Activated CD4-positive, alpha-beta memory T cell treated with anti-CD3 and anti-CD28 coated beads for 36 hours (primary cell): ENCODE results near the gene NXPH3. TPM values are rescaled to one million over a fixed set of nuclear protein-coding genes. Genes with fewer than 3 reads are reported as not detected.
A peak's percentile ranks its signal among the peaks of the same experiment; 100 is the strongest.

Experiments used
- CTCF ChIA-PET: fragments of 350-600 bp; sonication (Branson Sonifier 250); formaldehyde crosslinking; loops from one replicate; lab custom pipeline; 2021; ENCODE audit warnings: antibody characterized with exemption, inconsistent platforms; lab: Charles Lee
- POLR2A ChIA-PET: fragments of 350-600 bp; sonication (Branson Sonifier 250); formaldehyde crosslinking; loops from one replicate; lab custom pipeline; 2021; ENCODE audit warnings: antibody characterized with exemption; lab: Charles Lee
- DNase-seq: peaks from one replicate; pipeline ENCODE4 v3.0.0-alpha.2; 2020
- H3K27ac Mint-ChIP-seq: one replicate; pipeline ENCODE4 v1.8.0; 2021; ENCODE audit warnings: mixed read lengths
- H3K27me3 Mint-ChIP-seq: one replicate; pipeline ENCODE4 v1.8.0; 2021; ENCODE audit warnings: mixed read lengths
- H3K36me3 Mint-ChIP-seq: one replicate; pipeline ENCODE4 v1.8.0; 2021; ENCODE audit warnings: mixed read lengths
- H3K4me1 Mint-ChIP-seq: one replicate; pipeline ENCODE4 v1.8.0; 2021; ENCODE audit warnings: low read depth, mixed read lengths
- H3K4me3 Mint-ChIP-seq: one replicate; pipeline ENCODE4 v1.8.0; 2021; ENCODE audit warnings: mild to moderate bottlenecking, mixed read lengths
- H3K9me3 Mint-ChIP-seq: one replicate; pipeline ENCODE4 v1.8.0; 2021; ENCODE audit warnings: mixed read lengths
- intact Hi-C: fragments of 100-400 bp; cut with micrococcal nuclease; formaldehyde crosslinking; loops from one replicate; pipeline ENCODE4 v1.15.1; 2023
- total RNA-seq, 2 experiments: library from RNA; stranded (reverse); gene quantifications; one replicate each; pipeline ENCODE4 v1.2.3, GENCODE V29; 2021

Gene NXPH3
- total RNA-seq, 2 experiments from 2014 or later, result 0.10 TPM; not detected in 1

DNA sequence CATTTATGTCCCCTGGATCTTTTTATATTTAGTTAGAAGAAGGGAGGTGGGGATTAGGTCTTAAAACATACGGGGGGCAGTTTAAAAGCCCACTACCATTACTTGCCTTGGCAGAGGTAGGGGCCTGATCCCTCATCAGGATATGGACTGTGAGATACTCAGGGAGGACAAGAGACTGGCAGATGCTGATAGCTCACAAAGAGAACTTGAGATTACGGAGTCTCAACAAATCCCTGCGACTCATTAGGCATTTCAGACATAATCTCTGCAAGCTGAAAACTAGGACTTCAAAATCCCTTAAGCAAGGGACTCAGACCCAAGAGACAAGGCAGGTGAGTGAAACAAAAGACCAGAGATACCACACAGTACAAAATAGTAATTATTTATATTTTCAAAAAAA lies 23.2 kb downstream of the NXPH3 start:
- H3K9me3 Mint-ChIP-seq, result no peaks in the 10 kb centered on the region
- H3K4me1 Mint-ChIP-seq, result no peaks in the 10 kb centered on the region
- ChIA-PET CTCF (interaction anchor here (0.6 kb wide), 1 partner anchor 19 kb away, joined by 3 read pairs; no protein-coding TSS in a partner anchor), POLR2A (no interaction called here)
- intact Hi-C loops, result no loop called here
- no peak for DNase-seq
- H3K27ac Mint-ChIP-seq, result no peak overlapping the region
- no peak overlapping the region for H3K4me3 Mint-ChIP-seq
- peaks cover 41% of the 10 kb centered on the region for H3K36me3 Mint-ChIP-seq
- no peaks in the 10 kb centered on the region for H3K27me3 Mint-ChIP-seq

GRCh38 chr17:49600949-49601348 lies 25.3 kb downstream of the NXPH3 start:
- no peaks in the 10 kb centered on the region for H3K4me1 Mint-ChIP-seq
- no peak overlapping the region for H3K27ac Mint-ChIP-seq
- intact Hi-C loops, result no loop called here
- no peak for DNase-seq
- H3K36me3 Mint-ChIP-seq, result peaks cover 48% of the 10 kb centered on the region
- no peaks in the 10 kb centered on the region for H3K27me3 Mint-ChIP-seq
- no peaks in the 10 kb centered on the region for H3K9me3 Mint-ChIP-seq
- POLR2A ChIA-PET, result no interaction called here
- no peak overlapping the region for H3K4me3 Mint-ChIP-seq
- CTCF ChIA-PET, result no interaction called here

DNA sequence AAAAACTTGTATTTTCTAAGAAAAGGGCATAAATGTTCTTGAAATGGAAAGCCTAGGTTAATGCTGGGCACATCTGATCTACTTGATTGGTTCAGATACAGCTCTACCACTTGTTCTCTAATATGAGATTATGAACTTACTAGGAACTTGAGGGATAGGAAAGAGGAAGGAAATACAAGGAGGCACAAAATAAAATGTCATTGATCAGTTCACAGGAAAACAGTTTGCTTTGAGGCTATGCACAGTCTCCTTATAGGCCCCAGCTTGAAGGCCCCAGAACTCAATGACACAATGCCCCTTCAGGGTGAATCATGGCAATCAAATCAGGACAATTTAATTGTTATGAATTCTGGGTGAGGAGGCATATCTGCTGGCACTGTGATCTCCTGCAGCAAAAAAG lies 27.1 kb downstream of the NXPH3 start:
- intact Hi-C loops, result no loop called here
- Mint-ChIP-seq H3K4me1 (no peaks in the 10 kb centered on the region), H3K27me3 (no peaks in the 10 kb centered on the region), H3K9me3 (no peaks in the 10 kb centered on the region), H3K27ac (no peak overlapping the region), H3K4me3 (no peak overlapping the region), H3K36me3 (peaks cover 54% of the 10 kb centered on the region)
- POLR2A ChIA-PET, result no interaction called here
- CTCF ChIA-PET, result interaction anchor here (0.7 to 1.7 kb wide), 6 partner anchors 16 to 373 kb away, joined by 3 to 6 read pairs (median 4); no protein-coding TSS in a partner anchor
- DNase-seq, result no peak

- Mint-ChIP-seq H3K9me3 (no peaks in the 10 kb centered on the region), H3K27me3 (no peaks in the 10 kb centered on the region), H3K4me3 (no peak overlapping the region), H3K4me1 (no peaks in the 10 kb centered on the region), H3K27ac (no peak overlapping the region), H3K36me3 (peaks cover 54% of the 10 kb centered on the region)
- ChIA-PET CTCF (interaction anchor here (0.7 to 1.7 kb wide), 6 partner anchors 15 to 374 kb away, joined by 3 to 6 read pairs (median 4); no protein-coding TSS in a partner anchor), POLR2A (no interaction called here)
- DNase-seq, result no peak
- intact Hi-C loops, result no loop called here
These were observed 27.6 kb downstream of the NXPH3 start for GRCh38 chr17:49603238-49603637.

DNA sequence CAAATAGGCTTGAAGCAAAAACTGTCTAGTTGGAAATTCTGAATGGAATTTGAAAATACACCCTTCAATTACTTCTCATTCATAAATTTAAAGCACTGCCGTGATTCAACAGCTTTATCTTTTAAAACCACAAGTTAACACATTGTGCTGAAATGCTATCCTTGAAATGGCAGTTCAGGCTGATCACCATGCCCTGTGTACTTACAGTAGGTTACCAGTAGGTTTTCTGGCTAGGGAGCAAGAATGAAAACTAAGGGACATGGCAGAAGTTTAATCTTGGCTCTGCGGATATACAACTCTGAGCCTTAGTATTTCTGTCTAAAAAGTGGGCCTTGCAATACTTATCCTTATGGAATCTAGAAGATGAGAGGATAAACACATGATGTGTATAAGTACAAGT lies 28.0 kb downstream of the NXPH3 start:
- Mint-ChIP-seq H3K36me3 (peaks cover 49% of the 10 kb centered on the region), H3K27me3 (no peaks in the 10 kb centered on the region), H3K4me3 (no peak overlapping the region), H3K9me3 (no peaks in the 10 kb centered on the region), H3K27ac (no peak overlapping the region), H3K4me1 (no peaks in the 10 kb centered on the region)
- ChIA-PET POLR2A (no interaction called here), CTCF (interaction anchor here (0.7 to 1.7 kb wide), 2 partner anchors 27 to 47 kb away, joined by 3 to 6 read pairs; no protein-coding TSS in a partner anchor)
- no peak for DNase-seq
- intact Hi-C loops, result no loop called here

- H3K27me3 Mint-ChIP-seq, result no peaks in the 10 kb centered on the region
- CTCF ChIA-PET, result no interaction called here
- H3K27ac Mint-ChIP-seq, result no peak overlapping the region
- no peaks in the 10 kb centered on the region for H3K9me3 Mint-ChIP-seq
- no peaks in the 10 kb centered on the region for H3K4me1 Mint-ChIP-seq
- intact Hi-C loops, result no loop called here
- POLR2A ChIA-PET, result no interaction called here
- H3K36me3 Mint-ChIP-seq, result peaks cover 46% of the 10 kb centered on the region
- no peak overlapping the region for H3K4me3 Mint-ChIP-seq
- no peak for DNase-seq
These were observed 28.7 kb downstream of the NXPH3 start for GRCh38 chr17:49604314-49604869.

DNA sequence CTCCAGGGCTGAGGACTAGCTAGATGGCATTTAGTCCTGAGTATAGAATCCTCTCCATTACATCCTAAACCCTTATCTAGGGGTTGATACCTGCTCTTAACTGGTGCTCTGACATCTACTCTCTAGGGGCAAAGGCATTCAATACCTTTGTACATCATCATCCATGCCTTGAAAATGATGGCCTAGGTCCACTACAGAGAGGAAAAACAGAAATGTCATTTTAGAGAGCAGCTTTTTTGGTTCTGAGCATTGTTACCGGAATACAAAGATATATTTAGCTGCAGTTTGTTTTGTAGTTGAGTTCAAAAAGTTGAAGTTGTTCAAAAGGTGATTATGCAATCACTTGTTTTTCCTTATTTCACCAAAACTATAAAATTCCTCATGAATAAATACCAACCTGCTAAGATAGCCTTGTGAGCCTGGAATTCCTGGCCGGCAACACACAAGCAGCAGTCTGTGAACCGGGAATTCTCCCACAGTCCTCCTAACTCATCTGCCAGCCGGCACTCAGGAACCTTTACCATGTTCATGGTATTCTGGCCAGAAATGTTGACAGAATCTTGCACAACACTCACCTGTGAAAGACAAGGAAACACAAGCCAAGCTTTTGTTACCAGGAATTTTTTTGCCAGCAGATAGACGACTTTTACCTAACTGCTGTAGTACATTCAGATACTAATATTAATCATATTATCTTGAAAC lies 35.4 kb downstream of the NXPH3 start:
- Mint-ChIP-seq H3K4me3 (no peak overlapping the region), H3K4me1 (peaks cover 5% of the 10 kb centered on the region), H3K27me3 (no peaks in the 10 kb centered on the region), H3K9me3 (no peaks in the 10 kb centered on the region), H3K36me3 (peaks cover 30% of the 10 kb centered on the region), H3K27ac (no peak overlapping the region)
- POLR2A ChIA-PET, result no interaction called here
- DNase-seq, result no peak
- CTCF ChIA-PET, result no interaction called here
- intact Hi-C loops, result loop anchor here (10.0 kb wide), 1 partner anchor 64 kb away; the partner anchor contains the start of gene SPOP

- H3K27ac Mint-ChIP-seq, result no peak overlapping the region
- H3K9me3 Mint-ChIP-seq, result no peaks in the 10 kb centered on the region
- no peak for DNase-seq
- ChIA-PET POLR2A (no interaction called here), CTCF (interaction anchor here (0.8 to 2.0 kb wide), 4 partner anchors 14 to 384 kb away, joined by 3 to 5 read pairs (median 3); no protein-coding TSS in a partner anchor)
- peaks cover 15% of the 10 kb centered on the region for H3K4me1 Mint-ChIP-seq
- no peaks in the 10 kb centered on the region for H3K27me3 Mint-ChIP-seq
- intact Hi-C loops, result loop anchor here (10.0 kb wide), 1 partner anchor 62 kb away; the partner anchor contains the start of gene SPOP
- H3K4me3 Mint-ChIP-seq, result no peak overlapping the region
- H3K36me3 Mint-ChIP-seq, result peaks cover 29% of the 10 kb centered on the region
These were observed 37.1 kb downstream of the NXPH3 start for GRCh38 chr17:49612726-49613125.

DNA sequence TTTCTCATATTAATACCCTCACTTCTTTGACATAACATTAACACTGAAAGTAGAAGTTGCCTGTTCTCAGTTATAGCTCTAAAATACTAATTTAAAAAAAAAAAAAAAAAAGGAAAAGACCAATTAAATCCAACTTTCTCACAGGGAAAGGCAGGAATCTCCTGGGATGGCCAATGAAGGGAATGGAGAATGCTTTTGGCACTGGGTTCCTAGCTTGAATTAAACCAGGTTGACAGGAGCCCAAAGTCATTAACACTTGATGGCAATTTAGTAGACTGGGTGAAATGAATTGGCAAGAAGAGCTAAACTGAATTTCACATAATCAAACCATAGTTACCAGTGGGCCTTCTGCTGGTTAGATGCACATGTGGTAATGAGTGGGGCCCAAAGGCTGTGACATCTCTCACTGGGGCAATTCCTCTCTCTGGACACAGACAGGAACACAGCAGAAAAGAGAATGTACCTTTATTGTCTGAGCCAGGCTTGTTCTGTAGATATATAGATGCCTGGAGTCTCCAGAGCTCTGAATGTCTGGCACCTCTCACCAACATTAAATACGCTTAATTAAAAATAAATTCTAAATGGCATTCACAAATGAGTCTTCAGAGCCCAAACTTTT lies 37.6 kb downstream of the NXPH3 start:
- no peak overlapping the region for H3K4me3 Mint-ChIP-seq
- no peaks in the 10 kb centered on the region for H3K27me3 Mint-ChIP-seq
- H3K27ac Mint-ChIP-seq, result no peak overlapping the region
- no peaks in the 10 kb centered on the region for H3K9me3 Mint-ChIP-seq
- DNase-seq, result no peak
- CTCF ChIA-PET, result interaction anchor here (0.8 to 2.0 kb wide), 3 partner anchors 43 to 384 kb away, joined by 3 to 5 read pairs (median 3); no protein-coding TSS in a partner anchor
- intact Hi-C loops, result loop anchor here (10.0 kb wide), 1 partner anchor 62 kb away; the partner anchor contains the start of gene SPOP
- peaks cover 20% of the 10 kb centered on the region for H3K4me1 Mint-ChIP-seq
- POLR2A ChIA-PET, result no interaction called here
- peaks cover 29% of the 10 kb centered on the region for H3K36me3 Mint-ChIP-seq

GRCh38 chr17:49616086-49616485 lies 40.4 kb downstream of the NXPH3 start:
- ChIA-PET POLR2A (no interaction called here), CTCF (no interaction called here)
- Mint-ChIP-seq H3K27ac (peak overlapping the region; percentile 2), H3K4me1 (peaks cover 31% of the 10 kb centered on the region), H3K9me3 (no peaks in the 10 kb centered on the region), H3K27me3 (no peaks in the 10 kb centered on the region), H3K36me3 (peaks cover 38% of the 10 kb centered on the region), H3K4me3 (no peak overlapping the region)
- DNase-seq, result no peak
- intact Hi-C loops, result loop anchor here (10.0 kb wide), 1 partner anchor 59 kb away; the partner anchor contains the start of gene SPOP

DNA sequence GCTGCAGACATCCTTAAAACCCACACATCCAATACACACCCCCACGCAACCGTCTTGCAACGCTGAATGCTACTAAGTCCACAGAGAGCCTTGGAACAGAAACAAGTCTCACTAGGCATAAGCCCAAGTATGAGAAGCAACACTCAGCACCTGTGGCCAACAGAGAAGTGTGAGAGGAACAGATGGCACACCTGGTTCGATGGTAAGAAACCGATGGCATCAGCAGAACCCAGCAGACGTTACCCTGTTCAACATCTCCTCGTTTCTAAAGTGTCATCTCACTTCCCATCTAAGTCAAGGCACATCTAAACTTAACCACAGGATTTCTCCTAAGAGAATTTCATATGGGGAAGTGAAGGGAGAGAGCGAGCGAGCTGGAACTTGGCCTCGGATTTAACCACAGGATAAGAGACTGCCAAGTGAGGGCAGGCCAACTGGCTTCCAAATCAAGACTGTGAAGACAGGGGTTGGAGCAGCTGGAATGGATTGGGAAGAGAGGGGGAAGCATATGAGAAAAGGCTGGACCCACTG lies 41.0 kb downstream of the NXPH3 start:
- peak overlapping the region; percentile 28 for H3K27ac Mint-ChIP-seq

More for the DNA sequence above, 41.0 kb downstream of the NXPH3 start:
- intact Hi-C loops, result loop anchor here (10.0 kb wide), 1 partner anchor 58 kb away; the partner anchor contains the start of gene SPOP
- Mint-ChIP-seq H3K27me3 (no peaks in the 10 kb centered on the region), H3K4me3 (no peak overlapping the region), H3K9me3 (no peaks in the 10 kb centered on the region), H3K4me1 (peaks cover 31% of the 10 kb centered on the region), H3K36me3 (peaks cover 34% of the 10 kb centered on the region)
- ChIA-PET CTCF (no interaction called here), POLR2A (no interaction called here)
- no peak for DNase-seq
